ENCODE results near the gene VPS51.
A peak's percentile ranks its signal among the peaks of the same experiment; 100 is the strongest.

The VPS51 gene

GRCh38 chr11:65107078-65107477 is 11.1 kb downstream of the VPS51 start:
- Histone ChIP-seq H3K9me3 (no peaks in the 10 kb centered on the region), H3K4me1 (peaks cover 3% of the 10 kb centered on the region), H3K4me3 (no peak overlapping the region), H3K36me3 (replicated peaks) (peaks cover 12% of the 10 kb centered on the region), H3K27me3 (ENCODE audit: low read depth) (no peaks in the 10 kb centered on the region)
- in situ Hi-C loops (cut with MboI; ENCODE audit: low sequenced_read_pairs): loop anchor here (25.0 kb wide), 1 partner anchor 845 kb away; the partner anchor contains the start of gene PLCB3
- DNase-seq (ENCODE audit: low spot score in 2 of 2): no peak

- Histone ChIP-seq H3K4me3 (no peak overlapping the region), H3K36me3 (replicated peaks) (peaks cover 12% of the 10 kb centered on the region), H3K9me3 (no peaks in the 10 kb centered on the region), H3K27me3 (ENCODE audit: low read depth) (no peaks in the 10 kb centered on the region), H3K4me1 (peaks cover 6% of the 10 kb centered on the region)
- DNase-seq (ENCODE audit: low spot score in 2 of 2): no peak
- in situ Hi-C loops (cut with MboI; ENCODE audit: low sequenced_read_pairs): loop anchor here (25.0 kb wide), 1 partner anchor 846 kb away; the partner anchor contains the start of gene PLCB3
Measured at GRCh38 chr11:65107751-65108468, 11.9 kb downstream of the VPS51 start.

- Histone ChIP-seq H3K9me3 (no peaks in the 10 kb centered on the region), H3K4me3 (no peak overlapping the region), H3K36me3 (replicated peaks) (peaks cover 12% of the 10 kb centered on the region), H3K27me3 (ENCODE audit: low read depth) (no peaks in the 10 kb centered on the region), H3K4me1 (peaks cover 12% of the 10 kb centered on the region)
- no peak for DNase-seq (ENCODE audit: low spot score in 2 of 2)
- in situ Hi-C loops (cut with MboI; ENCODE audit: low sequenced_read_pairs): loop anchor here (25.0 kb wide), 1 partner anchor 846 kb away; the partner anchor contains the start of gene PLCB3
Measured at GRCh38 chr11:65108469-65109123, 12.6 kb downstream of the VPS51 start.

- Histone ChIP-seq H3K4me1 (peaks cover 13% of the 10 kb centered on the region), H3K4me3 (no peak overlapping the region), H3K27me3 (ENCODE audit: low read depth) (no peaks in the 10 kb centered on the region), H3K9me3 (no peaks in the 10 kb centered on the region), H3K36me3 (replicated peaks) (peaks cover 12% of the 10 kb centered on the region)
- no peak for DNase-seq (ENCODE audit: low spot score in 2 of 2)
- in situ Hi-C loops (cut with MboI; ENCODE audit: low sequenced_read_pairs): loop anchor here (10.0 to 25.0 kb wide), 2 partner anchors 265 to 847 kb away; partner anchors contain the start of genes CDC42BPG and PLCB3
Measured at GRCh38 chr11:65109231-65110198, 13.5 kb downstream of the VPS51 start.

GRCh38 chr11:65110354-65110861 is 14.4 kb downstream of the VPS51 start:
- Histone ChIP-seq H3K4me3 (no peak overlapping the region), H3K4me1 (peaks cover 13% of the 10 kb centered on the region), H3K9me3 (no peaks in the 10 kb centered on the region), H3K36me3 (replicated peaks) (peaks cover 17% of the 10 kb centered on the region), H3K27me3 (ENCODE audit: low read depth) (no peaks in the 10 kb centered on the region)
- in situ Hi-C loops (cut with MboI; ENCODE audit: low sequenced_read_pairs): loop anchor here (10.0 to 25.0 kb wide), 2 partner anchors 266 to 848 kb away; partner anchors contain the start of genes CDC42BPG and PLCB3
- DNase-seq (ENCODE audit: low spot score in 2 of 2): peak; percentile 62 to 96

GRCh38 chr11:65111159-65111743 is 15.2 kb downstream of the VPS51 start:
- in situ Hi-C loops (cut with MboI; ENCODE audit: low sequenced_read_pairs): loop anchor here (10.0 to 25.0 kb wide), 2 partner anchors 266 to 849 kb away; partner anchors contain the start of genes CDC42BPG and PLCB3
- DNase-seq (ENCODE audit: low spot score in 2 of 2): no peak
- Histone ChIP-seq H3K27me3 (ENCODE audit: low read depth) (no peaks in the 10 kb centered on the region), H3K36me3 (replicated peaks) (peaks cover 26% of the 10 kb centered on the region), H3K4me3 (peak overlapping the region; percentile 75), H3K4me1 (peaks cover 19% of the 10 kb centered on the region), H3K9me3 (no peaks in the 10 kb centered on the region)

GRCh38 chr11:65111744-65112545 is 15.9 kb downstream of the VPS51 start, which contains the start of gene TM7SF2:
TM7SF2 (plus strand) TSS chr11:65111872; CDS start chr11:65112016, 144 bp downstream.
- Histone ChIP-seq H3K4me3 (peak within 1 kb of the TSS; percentile 75), H3K36me3 (replicated peaks) (peaks cover 33% of the 10 kb centered on the region), H3K27me3 (ENCODE audit: low read depth) (no peaks in the 10 kb centered on the region), H3K9me3 (no peaks in the 10 kb centered on the region), H3K4me1 (peaks cover 23% of the 10 kb centered on the region)
- in situ Hi-C loops (cut with MboI; ENCODE audit: low sequenced_read_pairs): loop anchor here (10.0 to 25.0 kb wide), 2 partner anchors 267 to 850 kb away; partner anchors contain the start of genes CDC42BPG and PLCB3
- DNase-seq (ENCODE audit: low spot score in 2 of 2): peak; percentile 92 to 99

- Histone ChIP-seq H3K4me1 (peaks cover 23% of the 10 kb centered on the region), H3K4me3 (peak overlapping the region; percentile 75), H3K36me3 (replicated peaks) (peaks cover 33% of the 10 kb centered on the region), H3K9me3 (no peaks in the 10 kb centered on the region), H3K27me3 (ENCODE audit: low read depth) (no peaks in the 10 kb centered on the region)
- in situ Hi-C loops (cut with MboI; ENCODE audit: low sequenced_read_pairs): loop anchor here (10.0 to 25.0 kb wide), 2 partner anchors 268 to 850 kb away; partner anchors contain the start of genes CDC42BPG and PLCB3
- peak; percentile 44 to 80 for DNase-seq (ENCODE audit: low spot score in 2 of 2)
Measured at GRCh38 chr11:65112546-65113360, 16.7 kb downstream of the VPS51 start.

GRCh38 chr11:65113361-65113756 is 17.3 kb downstream of the VPS51 start:
- in situ Hi-C loops (cut with MboI; ENCODE audit: low sequenced_read_pairs): loop anchor here (10.0 to 25.0 kb wide), 2 partner anchors 269 to 851 kb away; partner anchors contain the start of genes CDC42BPG and PLCB3
- peaks cover 38% of the 10 kb centered on the region for H3K36me3 ChIP-seq (replicated peaks)
- peak overlapping the region; percentile 75 for H3K4me3 ChIP-seq
- H3K27me3 ChIP-seq (ENCODE audit: low read depth): no peaks in the 10 kb centered on the region
- DNase-seq (ENCODE audit: low spot score in 2 of 2): peak in 1 of 2 experiments; percentile 62
- H3K9me3 ChIP-seq: no peaks in the 10 kb centered on the region
- H3K4me1 ChIP-seq: peaks cover 25% of the 10 kb centered on the region

GRCh38 chr11:65113839-65114238 is 17.8 kb downstream of the VPS51 start:
- Histone ChIP-seq H3K36me3 (replicated peaks) (peaks cover 40% of the 10 kb centered on the region), H3K9me3 (no peaks in the 10 kb centered on the region), H3K4me3 (peak overlapping the region; percentile 75), H3K4me1 (peaks cover 25% of the 10 kb centered on the region), H3K27me3 (ENCODE audit: low read depth) (no peaks in the 10 kb centered on the region)
- no peak for DNase-seq (ENCODE audit: low spot score in 2 of 2)
- in situ Hi-C loops (cut with MboI; ENCODE audit: low sequenced_read_pairs): loop anchor here (10.0 to 25.0 kb wide), 2 partner anchors 269 to 852 kb away; partner anchors contain the start of genes CDC42BPG and PLCB3

- Histone ChIP-seq H3K36me3 (replicated peaks) (peaks cover 44% of the 10 kb centered on the region), H3K4me3 (no peak overlapping the region), H3K27me3 (ENCODE audit: low read depth) (no peaks in the 10 kb centered on the region), H3K9me3 (no peaks in the 10 kb centered on the region), H3K4me1 (peaks cover 25% of the 10 kb centered on the region)
- in situ Hi-C loops (cut with MboI; ENCODE audit: low sequenced_read_pairs): loop anchor here (10.0 to 25.0 kb wide), 2 partner anchors 270 to 852 kb away; partner anchors contain the start of genes CDC42BPG and PLCB3
- no peak for DNase-seq (ENCODE audit: low spot score in 2 of 2)
Measured at GRCh38 chr11:65114538-65115171, 18.6 kb downstream of the VPS51 start.
